Stimulated activated CD4-positive, alpha-beta T cell treated with anti-CD3 and anti-CD28 coated beads, Interleukin-4, amount 100 ng/mL, for 1 hour (primary cell): ENCODE results near the gene ZNF488.

Experiments
- DNase-seq: peaks from one replicate; pipeline ENCODE4 v3.0.0-alpha.2; 2020

The ZNF488 gene

GRCh38 chr10:47325303-47326291 is 58.5 kb downstream of the ZNF488 start:
- no peak for DNase-seq

DNA sequence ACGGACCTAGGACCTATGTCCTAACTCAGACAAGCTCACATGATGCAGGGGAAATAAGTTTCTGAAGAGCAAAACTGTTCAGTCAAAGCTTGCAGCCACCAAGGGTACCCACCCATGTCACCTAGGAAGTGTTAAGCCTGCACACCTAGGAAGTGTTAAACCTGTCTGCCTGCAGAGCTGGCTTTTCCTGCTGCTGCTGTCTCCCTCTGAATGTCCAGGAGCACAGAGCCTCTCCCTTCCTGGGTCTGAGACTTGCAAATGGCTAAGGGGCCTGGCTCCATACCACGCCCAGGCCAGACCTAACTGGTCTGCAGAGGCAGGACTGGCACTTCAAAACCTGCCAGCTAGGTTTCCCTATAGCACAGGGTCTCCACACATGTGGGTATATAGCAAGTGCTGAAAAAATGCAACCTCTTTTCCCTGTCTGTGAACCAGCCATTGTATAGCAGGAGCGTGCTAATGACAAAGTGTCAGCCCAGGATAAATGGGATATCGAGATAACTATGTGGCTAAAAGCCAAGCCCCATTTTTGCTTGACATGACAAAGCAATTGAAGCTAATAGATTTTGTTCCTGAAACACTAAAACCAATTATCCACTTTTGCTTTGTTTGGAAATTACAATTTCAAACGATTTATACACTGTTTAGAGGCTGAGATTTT is 60.3 kb downstream of the ZNF488 start:
- no peak for DNase-seq

GRCh38 chr10:47323087-47323486 is 61.0 kb downstream of the ZNF488 start:
- DNase-seq: no peak

- DNase-seq: no peak
Measured at GRCh38 chr10:47322300-47323061, 61.6 kb downstream of the ZNF488 start, which contains the start of gene GDF2. Gene GDF2 (plus strand): TSS chr10:47322454. CDS start chr10:47322669, 215 bp downstream.

DNA sequence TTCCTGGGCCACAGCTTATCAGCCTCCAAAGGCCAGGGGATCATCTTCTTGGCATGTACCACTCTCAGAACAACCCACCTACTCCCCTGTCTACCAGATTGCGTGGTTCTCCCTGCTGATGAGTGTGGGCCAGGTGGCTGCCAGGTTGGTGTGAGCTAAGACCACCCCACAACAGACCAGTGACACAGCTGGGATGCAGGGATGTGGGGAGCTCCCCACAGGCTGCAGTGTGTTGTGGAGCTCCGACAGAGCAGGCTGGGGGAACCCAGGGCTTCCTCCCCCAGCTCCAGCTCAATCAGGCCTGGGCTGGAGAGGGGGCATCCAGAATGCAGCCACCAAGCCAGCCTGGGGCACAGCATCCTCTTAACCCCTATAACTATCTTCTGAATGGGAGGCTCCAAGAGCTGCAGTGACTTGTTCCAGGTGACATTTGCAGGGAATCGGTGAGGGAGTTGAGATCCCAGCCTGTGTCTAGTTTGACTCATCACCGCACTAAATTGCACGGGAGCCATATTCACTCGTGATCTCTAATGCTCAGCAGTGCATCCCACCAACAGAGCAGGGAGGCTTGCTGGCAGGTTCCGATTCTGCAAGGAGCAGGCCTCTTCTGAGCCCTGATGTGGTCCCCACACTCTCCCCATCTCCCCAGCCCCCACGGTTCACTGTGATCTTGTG is 62.4 kb downstream of the ZNF488 start:
- no peak for DNase-seq

GRCh38 chr10:47320812-47321211 is 63.3 kb downstream of the ZNF488 start:
- no peak for DNase-seq

DNA sequence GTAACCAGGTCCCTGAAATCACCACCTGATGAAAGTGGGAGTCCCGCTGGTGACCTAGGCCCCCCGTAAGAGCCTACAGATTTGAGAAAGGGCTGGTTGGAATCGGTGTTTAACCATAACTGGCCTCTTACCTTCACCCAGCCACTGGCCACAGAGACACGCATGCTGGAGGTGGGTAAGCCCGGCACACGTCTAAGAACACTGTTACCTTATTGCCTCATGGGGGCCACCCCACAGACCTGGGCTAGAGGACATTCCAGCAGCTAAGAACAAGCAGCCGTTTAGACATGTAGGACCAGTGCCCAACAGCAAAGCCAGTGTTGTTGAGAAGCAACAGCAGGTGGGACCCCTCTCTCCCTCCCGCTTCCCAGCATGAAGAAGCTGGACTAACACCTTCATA is 64.3 kb downstream of the ZNF488 start:
- DNase-seq: no peak

GRCh38 chr10:47318706-47319105 is 65.4 kb downstream of the ZNF488 start:
- DNase-seq: no peak

GRCh38 chr10:47317251-47317650 is 66.8 kb downstream of the ZNF488 start:
- DNase-seq: no peak

DNA sequence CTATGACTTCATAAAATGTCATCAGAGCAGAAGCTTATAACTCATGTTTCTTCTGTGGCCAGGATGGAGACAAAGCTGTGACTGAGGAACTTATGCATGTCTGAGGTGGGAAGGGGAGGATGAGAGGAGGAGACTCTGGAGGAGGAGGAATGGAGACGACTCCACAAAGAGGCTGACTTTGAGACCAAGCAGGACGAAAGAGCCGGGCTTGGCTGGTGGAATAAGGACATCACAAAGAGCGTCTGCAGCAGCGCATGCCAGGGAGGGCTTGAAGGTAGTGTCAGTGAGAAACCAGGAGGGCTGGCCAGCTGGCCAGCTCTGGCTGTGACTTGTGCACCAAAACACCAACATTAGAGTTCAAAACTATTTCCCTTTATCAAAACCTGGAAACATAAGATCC is 68.0 kb downstream of the ZNF488 start:
- no peak for DNase-seq
